Adrenal gland (tissue), 12 donors: ENCODE data around the gene SF3B1. TPM values are rescaled to one million over a fixed set of nuclear protein-coding genes. Genes with fewer than 3 reads are reported as not detected.
"Not testable (repeated sequence)": the region's sequence is repeated elsewhere in the genome, so short reads cannot be mapped to it uniquely, and the experiment has no call there.

ENCODE experiments used
- DNase-seq, 7 donors: peaks; one replicate each; pipeline ENCODE4 v3.0.0-alpha.2; 2019 to 2020
- H3K27ac ChIP-seq, 5 donors: fragments of 200-600 bp; sonication (generic) in 4 of 5; 1 replicate in 3 of 5; 2 replicates in 2 of 5; pipeline versions ENCODE4 v1.5.1 to v1.8.0; 2016 to 2020; ENCODE audit warnings: mild to moderate bottlenecking in 1 of 5
- H3K27me3 ChIP-seq: fragments of 200-600 bp; 2 replicates; pipeline ENCODE4 v1.8.0; 2021
- H3K36me3 ChIP-seq, 2 donors: fragments of 200-600 bp; replicated peaks in 1 of 2; 1 replicate in 1 of 2; 2 replicates in 1 of 2; pipeline versions ENCODE4 v1.5.1 to v1.8.0; 2018 to 2022
- H3K4me1 ChIP-seq, 2 donors: fragments of 200-600 bp; replicated peaks in 1 of 2; 1 replicate in 1 of 2; 2 replicates in 1 of 2; pipeline versions ENCODE4 v1.5.1 to v1.8.0; 2018 to 2021
- H3K4me3 ChIP-seq, 4 donors: fragments of 200-600 bp; sonication (generic) in 3 of 4; one replicate each; pipeline ENCODE4 v1.5.1; 2016 to 2018
- H3K9me3 ChIP-seq, 3 donors: fragments of 200-600 bp; sonication (generic) in 1 of 3; replicated peaks in 1 of 3; 1 replicate in 2 of 3; 2 replicates in 1 of 3; pipeline versions ENCODE4 v1.5.1 to v1.8.0; 2016 to 2021
- CTCF ChIP-seq, 6 experiments: fragments of 450-650 bp in 4 of 6; fragments of 200-600 bp in 2 of 6; sonication (generic) in 1 of 6; IDR thresholded peaks; 1 replicate in 5 of 6; 2 replicates in 1 of 6; pipeline versions ENCODE4 v1.5.1 to v1.8.0; 2016 to 2021; ENCODE audit warnings: antibody characterized with exemption in 6 of 6, mild to moderate bottlenecking in 2 of 6, moderate library complexity in 1 of 6
- POLR2A ChIP-seq, 2 donors: fragments of 450-650 bp; IDR thresholded peaks; one replicate each; pipeline ENCODE4 v1.6.1; 2017; ENCODE audit warnings: antibody characterized with exemption in 2 of 2, mild to moderate bottlenecking in 2 of 2, moderate library complexity in 1 of 2
- WGBS, 4 donors: extraction: QIAGEN DNeasy Blood & Tissue Kit in 2 of 4; methylation state at CpG; one replicate each; pipeline versions ENCODE4 v1.1.5 to v1.1.7; 2013 to 2017; 5-methylcytosine and 5-hydroxymethylcytosine counted together
- intact Hi-C, 2 donors: fragments of 100-400 bp; cut with DNase I; formaldehyde crosslinking; loops; one replicate each; pipeline versions ENCODE4 v1.14.1 to v1.15.0; 2022 to 2023
- polyA plus RNA-seq, 3 donors: library from polyadenylated mRNA; stranded (reverse); fragments of 200-250 nt in 2 of 3; fragments of 350-450 nt in 1 of 3; fragmentation: Illumina TruSeq in 1 of 3; extraction: RNeasy Lipid Tissue Mini Kit (QIAGEN cat#74804) in 1 of 3; gene quantifications; one replicate each; pipeline ENCODE4 v1.2.3, GENCODE V29; 2013 to 2014
- total RNA-seq, 9 donors: library from RNA; depleted of rRNA in 4 of 9; stranded (reverse); fragments of >200 nt in 4 of 9; fragments of 120-200 nt in 1 of 9; fragmentation: NEBNext Ultra II Directional in 1 of 9; extraction: Animal tissue kit (Norgen Biotek cat#: 25700) in 1 of 9; gene quantifications; one replicate each; pipeline versions ENCODE4 v1.1.0 to v1.2.4, GENCODE V29; 2013 to 2023
- donor health status: healthy with polysubstance abuse.
- donor health status: Bipolar disorder and iron deficiency.
- donor health status: DM: yes; HTN: yes; CAD: no.
- donor health status: DM: no; HTN: no; CAD: no.
- donor health status: DM: no; HTN: no; CAD: no.
- donor health status: DM: yes; HTN: yes; CAD: no.

Gene SF3B1
- total and polyA plus RNA-seq, 12 donors: 91.1 to 564 (median 266) TPM

GRCh38 chr2:197453914-197454398 is 19.1 kb upstream of the SF3B1 start:
- peaks cover 23 to 37% of the 10 kb centered on the region in 2 donors for H3K4me1 ChIP-seq
- H3K27ac ChIP-seq: peak overlapping the region; percentile 70 to 100 (median 100)
- TF ChIP-seq CTCF (IDR thresholded peaks at IDR 0.05) (no peak), POLR2A (IDR thresholded peaks at IDR 0.05) (peak; percentile 59 to 93)
- DNase-seq: peak in 5 of 7 donors; percentile 87 to 94 (median 91)
- H3K4me3 ChIP-seq: peak overlapping the region; percentile 53 to 86 (median 69)
- no peaks in the 10 kb centered on the region for H3K27me3 ChIP-seq
- no peaks in the 10 kb centered on the region for H3K36me3 ChIP-seq
- H3K9me3 ChIP-seq: no peaks in the 10 kb centered on the region
- intact Hi-C loops: no loop called here
- WGBS, 4 donors: 0 to 1% (median 0%) methylated on average over 10 to 11 of the region's 11 CpGs

- H3K9me3 ChIP-seq: no peaks in the 10 kb centered on the region
- peak within 1 kb of the TSS; percentile 85 to 100 (median 100) for H3K27ac ChIP-seq
- peaks cover 22 to 30% of the 10 kb centered on the region in 2 donors for H3K4me1 ChIP-seq
- peak; percentile 98 to 100 (median 100) for DNase-seq
- intact Hi-C loops: no loop called here
- H3K27me3 ChIP-seq: no peaks in the 10 kb centered on the region
- 0% methylated on average over 18 to 70 of the region's 70 CpGs for WGBS, 4 donors
- TF ChIP-seq POLR2A (IDR thresholded peaks at IDR 0.05) (peak; percentile 86 to 95), CTCF (IDR thresholded peaks at IDR 0.05) (peak in 2 of 6 experiments; percentile 21 to 26)
- no peaks in the 10 kb centered on the region for H3K36me3 ChIP-seq
- H3K4me3 ChIP-seq: peak within 1 kb of the TSS; percentile 53 to 86 (median 74)
Observed at GRCh38 chr2:197453123-197453913, 18.5 kb upstream of the SF3B1 start, which contains the start of gene COQ10B. Gene COQ10B, plus strand, starts transcription at chr2:197453552. Its CDS starts 9 bp downstream, at chr2:197453561.

DNA sequence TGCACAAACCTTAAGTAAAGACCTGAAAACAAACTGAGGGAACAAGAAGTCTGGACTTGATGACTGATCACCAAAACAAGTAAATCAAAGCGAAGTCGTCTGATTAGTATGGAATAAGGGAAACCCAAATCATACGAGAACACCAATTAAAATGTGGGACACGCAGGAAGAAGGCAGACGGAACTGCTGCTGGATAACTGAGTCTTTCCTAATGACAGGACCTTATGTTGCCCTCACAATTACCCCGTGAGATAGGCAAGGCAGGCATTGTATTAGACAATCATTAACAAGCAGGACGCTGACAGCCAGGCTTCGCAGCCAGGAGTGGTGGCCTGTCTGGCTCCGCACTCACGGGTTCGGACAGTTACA is 17.9 kb upstream of the SF3B1 start:
- Histone ChIP-seq H3K9me3 (no peaks in the 10 kb centered on the region), H3K4me3 (peak overlapping the region in 3 of 4 donors; percentile 16 to 74 (median 65)), H3K27me3 (no peaks in the 10 kb centered on the region), H3K4me1 (peaks cover 18 to 25% of the 10 kb centered on the region in 2 donors), H3K36me3 (no peaks in the 10 kb centered on the region), H3K27ac (peak overlapping the region; percentile 85 to 100 (median 93))
- intact Hi-C loops: no loop called here
- 3 to 7% (median 3%) methylated on average over 6 to 11 of the region's 11 CpGs for WGBS, 4 donors
- DNase-seq: no peak
- TF ChIP-seq CTCF (IDR thresholded peaks at IDR 0.05) (no peak), POLR2A (IDR thresholded peaks at IDR 0.05) (no peak)

GRCh38 chr2:197450935-197451358 is 16.1 kb upstream of the SF3B1 start:
- H3K4me1 ChIP-seq: peaks cover 18 to 20% of the 10 kb centered on the region in 2 donors
- H3K27me3 ChIP-seq, H3K36me3 ChIP-seq, H3K4me3 ChIP-seq, intact Hi-C loops, H3K27ac ChIP-seq, DNase-seq, H3K9me3 ChIP-seq: not testable (repeated sequence)
- WGBS, 4 donors: 80 to 89% (median 82%) methylated on average over 4 to 6 of the region's 6 CpGs
